Activated CD4-positive, alpha-beta T cell treated with anti-CD3 and anti-CD28 coated beads, Interleukin-2, amount 50 U/mL, for 48 hours (primary cell): ENCODE data around the gene SLAMF6.
"Not testable (repeated sequence)": the region's sequence is repeated elsewhere in the genome, so short reads cannot be mapped to it uniquely, and the experiment has no call there.

Source experiments
- DNase-seq, 2 experiments: peaks; one replicate each; pipeline ENCODE4 v3.0.0-alpha.2; 2020

The SLAMF6 gene

GRCh38 chr1:160522622-160523345, at the start of gene SLAMF6:
SLAMF6 (minus strand) TSS chr1:160523255; CDS start chr1:160523192, 63 bp downstream.
- DNase-seq, result peak; percentile 60 to 72

GRCh38 chr1:160570840-160571239, 47.8 kb upstream of the SLAMF6 start:
- DNase-seq, result no peak

- DNase-seq, result no peak
These were observed 46.8 kb upstream of the SLAMF6 start for GRCh38 chr1:160569806-160570205.

DNA sequence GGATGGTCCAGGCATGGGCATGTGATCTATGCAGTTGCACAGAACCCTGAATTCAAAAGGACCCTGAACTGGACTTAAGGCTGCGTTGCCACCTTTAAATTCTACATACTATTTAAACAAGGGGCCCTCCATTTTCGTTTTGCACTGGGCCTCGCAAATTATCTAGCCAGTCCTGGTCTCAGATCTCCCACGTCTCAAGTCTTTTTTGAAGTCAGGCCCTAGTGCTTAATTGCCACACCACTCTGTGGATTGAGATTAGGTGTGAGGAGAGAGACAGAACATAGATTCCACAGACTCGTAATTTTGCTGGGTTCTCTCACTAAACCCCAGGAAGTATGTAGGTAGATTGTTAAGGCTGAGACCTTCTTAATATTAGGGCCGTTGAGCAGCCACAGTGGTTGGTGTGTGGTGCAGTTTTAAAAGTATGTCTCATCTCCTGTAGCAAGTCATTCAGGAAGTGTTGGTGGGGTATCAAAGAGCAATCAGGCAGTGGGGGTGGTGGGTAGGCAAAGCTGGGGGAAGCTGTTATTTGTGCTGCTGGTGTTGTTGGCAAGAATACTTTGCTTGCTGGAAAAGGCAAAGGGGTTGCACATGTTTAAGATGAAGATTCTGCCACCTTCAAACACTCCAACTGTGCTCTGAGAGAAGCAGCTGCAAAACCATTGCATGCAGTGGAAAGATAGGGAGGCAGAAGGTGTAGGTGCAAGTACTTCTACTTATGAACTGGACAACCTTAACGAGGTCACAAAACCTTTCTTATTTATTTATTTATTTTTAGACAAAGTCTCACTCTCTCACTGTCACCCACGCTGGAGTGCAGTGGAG, 45.0 kb upstream of the SLAMF6 start:
- peak; percentile 67 to 72 for DNase-seq

GRCh38 chr1:160567341-160567740, 44.3 kb upstream of the SLAMF6 start:
- no peak for DNase-seq

DNA sequence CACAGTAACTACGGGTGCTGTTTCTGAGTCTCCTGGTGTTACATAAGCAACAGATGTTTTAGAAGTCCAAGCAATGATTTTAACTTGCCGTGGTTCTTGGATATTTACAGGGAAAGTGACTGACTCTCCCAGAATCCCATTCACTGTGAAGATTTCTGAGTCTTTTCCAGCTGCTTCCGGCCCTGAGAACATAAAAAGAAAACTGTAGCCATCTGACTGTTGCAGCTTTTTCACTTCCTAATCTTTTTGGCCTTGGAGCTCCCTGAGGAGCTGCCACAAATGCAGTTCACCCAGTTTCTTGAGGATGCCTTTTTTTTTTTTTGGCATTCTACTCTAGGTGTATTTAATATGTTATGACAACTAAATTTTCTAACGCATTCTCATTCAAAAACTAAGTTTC, 42.5 kb upstream of the SLAMF6 start:
- DNase-seq, result no peak

GRCh38 chr1:160563230-160563629, 40.2 kb upstream of the SLAMF6 start:
- not testable (repeated sequence) for DNase-seq

GRCh38 chr1:160562745-160563144, 39.7 kb upstream of the SLAMF6 start:
- not testable (repeated sequence) for DNase-seq

- no peak for DNase-seq
These were observed 37.8 kb upstream of the SLAMF6 start for GRCh38 chr1:160560806-160561205.

DNA sequence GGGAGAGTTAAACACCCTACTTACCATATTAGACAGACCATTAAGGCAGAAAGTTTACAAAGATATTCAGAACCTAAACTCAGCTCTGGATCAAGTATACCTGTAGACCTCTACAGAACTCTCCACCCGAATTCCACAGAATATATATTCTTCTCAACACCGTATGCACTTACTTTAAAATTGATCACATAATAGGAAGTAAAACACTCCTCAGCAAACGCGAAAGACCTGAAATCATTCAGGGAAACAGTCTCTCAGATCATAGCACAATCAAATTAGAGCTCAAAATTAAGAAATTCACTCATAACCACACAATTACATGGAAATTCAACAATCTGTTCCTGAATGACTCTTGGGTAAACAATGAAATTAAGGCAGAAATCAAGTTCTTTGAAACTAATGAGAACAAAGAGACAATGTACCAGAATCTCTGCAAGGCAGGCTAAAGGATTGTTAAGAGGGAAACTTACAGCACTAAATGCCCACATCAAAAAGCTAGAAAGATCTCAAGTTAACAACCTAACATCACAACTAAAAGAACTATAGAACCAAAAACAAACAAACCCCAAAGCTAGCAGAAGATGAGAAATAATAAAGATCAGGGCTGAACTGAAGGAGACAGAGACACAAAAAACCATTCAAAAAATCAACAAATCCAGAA, 37.1 kb upstream of the SLAMF6 start:
- DNase-seq, result no peak

DNA sequence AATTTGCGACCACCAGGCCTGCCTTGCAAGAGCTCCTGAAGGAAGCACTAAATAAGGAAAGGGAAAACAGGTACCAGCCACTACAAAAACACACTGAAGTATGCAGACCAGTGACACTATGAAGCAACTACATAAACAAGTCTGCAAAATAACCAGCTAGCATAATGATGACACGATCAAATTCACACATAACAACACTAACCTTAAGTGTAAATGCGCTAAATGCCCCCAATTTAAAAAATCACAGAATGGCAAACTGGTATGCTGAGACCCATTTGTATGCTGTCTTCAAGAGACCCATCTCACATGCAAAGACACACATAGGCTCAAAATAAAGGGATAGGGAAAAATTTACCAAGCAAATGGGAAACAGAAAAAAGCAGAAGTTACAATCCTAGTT, 36.4 kb upstream of the SLAMF6 start:
- not testable (repeated sequence) for DNase-seq

- DNase-seq, result no peak
These were observed 35.8 kb upstream of the SLAMF6 start for GRCh38 chr1:160558660-160559380.

DNA sequence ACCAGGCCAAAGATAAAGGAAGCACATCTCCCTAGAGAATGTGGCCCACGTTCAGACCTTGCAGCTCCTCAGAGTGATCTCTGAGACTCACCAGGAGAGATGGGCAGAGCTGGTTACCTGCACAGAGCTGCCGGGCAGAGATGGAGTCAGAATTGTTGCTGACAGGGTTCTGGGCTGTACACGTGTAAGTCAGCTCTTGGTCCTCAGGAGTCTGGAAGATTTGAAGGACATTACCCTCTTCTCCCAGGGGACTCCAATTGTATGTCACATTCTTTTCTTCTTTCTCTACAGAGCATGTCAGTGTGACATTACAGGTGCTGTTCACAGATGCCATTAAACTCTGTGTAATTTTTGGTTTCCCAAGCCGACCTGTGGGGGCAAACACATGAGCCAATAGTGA, 30.7 kb upstream of the SLAMF6 start:
- DNase-seq, result no peak

DNA sequence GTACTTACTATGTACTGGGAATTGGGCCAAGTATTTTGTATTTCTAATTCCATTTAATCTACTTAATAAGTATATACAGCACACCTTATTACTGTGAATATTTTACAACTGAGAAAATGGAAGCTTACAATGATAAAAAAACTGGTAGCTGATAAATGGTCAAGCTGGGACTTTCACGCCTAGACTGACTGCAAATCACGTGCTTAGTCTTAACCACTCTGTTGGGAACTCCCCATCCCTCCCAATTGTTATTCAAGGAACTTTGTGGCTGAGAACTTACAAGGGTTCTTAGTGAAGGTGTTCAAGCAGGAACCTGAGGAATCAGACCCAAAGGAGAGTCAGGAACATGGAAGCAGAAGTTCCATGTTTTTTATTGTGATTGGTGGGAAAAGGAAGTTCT, 29.4 kb upstream of the SLAMF6 start:
- no peak for DNase-seq

GRCh38 chr1:160550572-160551034, 27.5 kb upstream of the SLAMF6 start:
- DNase-seq, result peak; percentile 68 to 79

GRCh38 chr1:160549665-160550006, 26.6 kb upstream of the SLAMF6 start:
- DNase-seq, result no peak

GRCh38 chr1:160548960-160549664, 26.1 kb upstream of the SLAMF6 start:
- DNase-seq, result no peak

- DNase-seq, result no peak
These were observed 25.1 kb upstream of the SLAMF6 start for GRCh38 chr1:160548183-160548582.

DNA sequence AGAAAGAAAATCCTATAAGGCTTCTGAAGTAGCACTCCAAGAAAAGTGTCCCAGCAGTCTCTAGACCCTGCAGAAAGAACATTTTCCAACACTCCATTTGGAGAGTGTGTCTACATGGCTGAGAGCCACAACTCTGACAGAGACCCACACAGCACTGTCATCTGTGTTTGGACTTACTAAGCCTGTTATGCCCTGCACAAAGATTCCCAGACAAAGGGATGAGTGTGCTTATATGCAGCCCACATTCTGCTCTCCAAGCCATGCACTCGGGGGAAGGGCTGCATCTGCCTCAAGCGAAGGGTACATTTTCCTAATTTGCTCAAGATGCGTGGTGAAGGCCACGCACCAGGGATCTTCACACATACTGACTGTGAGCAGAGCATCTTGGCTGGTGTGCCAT, 24.4 kb upstream of the SLAMF6 start:
- no peak for DNase-seq

DNA sequence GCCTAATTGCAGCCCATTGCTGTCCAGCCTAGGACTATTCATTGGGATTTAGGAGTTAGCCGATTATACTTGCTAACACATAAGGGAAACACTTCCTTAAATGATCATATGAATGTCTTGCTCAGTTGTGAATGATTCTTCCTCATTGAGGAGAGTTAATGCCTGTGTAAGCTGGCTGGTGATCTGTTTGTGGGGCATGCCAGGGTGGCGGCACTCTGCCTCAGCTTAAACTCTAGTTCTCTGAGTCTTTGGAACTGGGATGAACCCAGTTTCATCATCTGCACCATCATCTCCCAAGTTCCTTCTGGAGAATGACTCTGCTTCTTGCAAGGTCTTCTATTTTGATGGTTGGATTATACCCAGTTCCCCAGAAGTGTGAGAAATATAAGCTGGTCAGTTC, 23.9 kb upstream of the SLAMF6 start:
- DNase-seq, result no peak

GRCh38 chr1:160544647-160545046, 21.6 kb upstream of the SLAMF6 start:
- DNase-seq, result no peak

DNA sequence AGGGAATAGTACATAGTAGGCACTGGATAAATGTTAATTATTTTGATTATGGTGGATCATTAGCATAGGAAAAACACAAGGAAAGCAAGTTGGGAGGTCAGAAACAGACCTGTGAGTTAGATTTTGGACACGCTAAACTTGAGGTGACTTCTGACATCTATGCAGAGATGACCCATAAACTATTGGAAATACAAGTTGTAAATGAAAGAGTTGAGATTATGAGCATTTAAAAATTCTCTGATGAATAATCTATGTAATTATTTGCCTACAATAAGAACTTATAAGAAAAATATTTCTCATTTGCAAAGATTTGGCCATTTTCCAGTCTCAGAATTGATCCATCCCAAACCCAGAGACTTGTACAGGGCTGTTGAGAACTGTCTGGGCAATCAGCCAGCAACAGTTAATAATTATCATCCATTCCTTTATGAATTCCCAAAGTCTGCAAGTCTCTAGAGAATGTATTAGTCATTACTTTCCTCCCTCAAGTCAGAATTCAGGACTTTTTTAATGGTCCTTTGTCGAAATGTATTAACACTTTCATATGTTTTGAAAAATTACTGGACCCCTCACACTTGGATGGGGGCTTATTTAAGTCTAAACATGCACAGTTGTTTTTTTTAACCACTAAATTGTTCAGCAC, 19.4 kb upstream of the SLAMF6 start:
- no peak for DNase-seq
